Measurements from ENCODE around the gene LCN10.
A peak's percentile ranks its signal among the peaks of the same experiment; 100 is the strongest.
"Not testable (repeated sequence)": the region's sequence is repeated elsewhere in the genome, so short reads cannot be mapped to it uniquely, and the experiment has no call there.

Gene LCN10

DNA sequence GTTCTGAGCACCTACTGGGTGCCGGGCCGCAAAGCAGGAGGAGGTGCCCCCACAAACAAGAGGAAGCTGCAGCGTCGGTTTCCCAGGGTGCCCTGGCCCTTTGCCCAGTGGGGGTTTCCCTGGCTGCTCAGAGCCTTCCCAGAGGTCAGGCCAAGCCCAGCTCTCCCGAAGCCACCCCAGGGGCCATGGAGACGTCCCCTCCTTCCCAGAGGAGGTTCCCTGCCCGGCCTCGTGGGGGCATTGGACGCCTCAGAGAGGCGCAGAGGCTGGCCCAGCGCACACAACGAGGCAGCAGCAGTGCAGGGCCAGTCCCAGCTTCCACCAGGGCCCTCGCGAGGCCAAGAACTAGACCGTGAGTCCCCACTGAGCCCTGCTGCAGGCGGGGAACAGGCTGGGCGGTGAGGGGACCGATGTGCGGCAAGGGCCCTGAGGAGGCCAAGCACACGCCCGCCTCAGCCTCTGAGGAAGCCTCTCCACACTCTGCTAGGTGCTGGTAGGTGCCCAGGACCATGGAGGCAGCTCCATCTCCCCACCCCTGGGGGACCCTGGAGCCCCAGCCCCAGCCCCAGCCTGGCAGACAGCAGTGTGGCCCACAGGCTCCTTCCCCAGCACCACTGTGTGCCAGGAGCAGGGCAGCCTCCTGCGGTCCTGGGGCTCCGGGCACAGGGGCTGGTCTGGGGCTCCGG, 23.4 kb downstream of the LCN10 start:
- no peak for DNase-seq

DNA sequence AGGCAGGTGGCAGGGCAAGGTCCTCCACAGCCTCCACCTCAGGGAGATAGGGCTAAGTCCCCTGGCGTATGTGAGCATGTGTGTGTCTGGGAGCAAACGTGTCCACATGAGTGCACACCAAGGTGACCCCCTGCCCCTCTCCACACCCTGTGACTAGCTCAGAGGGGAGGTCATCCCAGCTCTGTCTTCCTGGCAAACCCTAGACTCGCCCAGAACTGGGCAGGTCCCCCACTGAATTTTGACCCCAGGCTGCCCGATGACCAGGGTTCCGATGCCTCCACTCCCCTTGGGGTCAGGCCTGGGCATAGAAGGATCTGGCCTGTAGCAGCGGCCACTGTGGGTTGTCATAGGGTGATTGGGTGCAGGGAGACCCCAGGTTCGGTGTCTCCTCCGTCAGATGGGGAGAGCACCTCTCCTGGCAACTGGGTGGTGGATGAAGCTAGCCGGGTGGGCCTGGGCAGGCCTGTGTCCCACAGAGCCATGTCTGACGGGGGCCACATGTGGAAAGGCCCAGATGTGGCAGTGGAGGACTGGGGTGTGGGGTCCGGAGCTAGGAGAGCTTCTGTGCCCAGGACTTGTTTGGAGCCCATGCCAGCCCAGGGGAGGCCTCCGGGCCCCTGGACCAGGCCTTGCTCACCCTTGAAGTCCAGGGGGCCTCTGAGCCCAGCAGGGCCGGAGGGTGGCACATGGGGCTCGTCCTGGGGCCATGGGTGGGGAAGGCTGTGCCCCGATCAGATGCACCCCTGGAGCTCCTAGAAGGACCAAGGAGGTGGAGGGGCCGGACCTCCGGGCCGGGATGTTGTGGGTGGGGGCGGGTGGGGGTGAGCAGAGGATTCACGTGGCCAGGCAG, 24.2 kb downstream of the LCN10 start:
- DNase-seq = no peak

DNA sequence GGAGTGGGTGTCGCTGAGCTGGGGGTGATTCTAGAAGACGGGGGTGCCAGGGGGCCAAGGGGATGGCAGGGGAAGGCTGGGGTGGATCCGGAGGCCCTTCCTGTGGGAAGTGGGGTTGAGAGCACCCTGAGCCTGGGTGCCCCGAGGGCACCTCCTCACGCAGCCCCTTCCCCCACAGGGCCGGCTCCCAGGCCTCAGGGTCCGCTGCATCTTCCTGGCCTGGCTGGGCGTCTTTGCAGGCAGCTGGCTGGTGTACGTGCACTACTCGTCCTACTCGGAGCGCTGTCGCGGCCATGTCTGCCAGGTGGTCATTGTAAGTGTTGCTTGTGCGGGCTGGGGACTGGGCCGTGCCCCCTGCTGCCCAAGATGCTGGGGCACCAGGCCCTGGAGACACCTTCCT, 25.3 kb downstream of the LCN10 start:
- no peak for DNase-seq

- DNase-seq = no peak
Measured at GRCh38 chr9:136714893-136715274, 27.9 kb downstream of the LCN10 start.

GRCh38 chr9:136714096-136714892, 28.4 kb downstream of the LCN10 start:
- DNase-seq = no peak

- no peak for DNase-seq
Measured at GRCh38 chr9:136713550-136713949, 29.2 kb downstream of the LCN10 start.

- no peak for DNase-seq
Measured at GRCh38 chr9:136712690-136713544, 29.8 kb downstream of the LCN10 start.

GRCh38 chr9:136711751-136712689, 30.7 kb downstream of the LCN10 start, which contains the start of gene DIPK1B:
Gene DIPK1B (plus strand): TSS chr9:136712572. CDS start chr9:136712666, 94 bp downstream.
- no peak for DNase-seq

DNA sequence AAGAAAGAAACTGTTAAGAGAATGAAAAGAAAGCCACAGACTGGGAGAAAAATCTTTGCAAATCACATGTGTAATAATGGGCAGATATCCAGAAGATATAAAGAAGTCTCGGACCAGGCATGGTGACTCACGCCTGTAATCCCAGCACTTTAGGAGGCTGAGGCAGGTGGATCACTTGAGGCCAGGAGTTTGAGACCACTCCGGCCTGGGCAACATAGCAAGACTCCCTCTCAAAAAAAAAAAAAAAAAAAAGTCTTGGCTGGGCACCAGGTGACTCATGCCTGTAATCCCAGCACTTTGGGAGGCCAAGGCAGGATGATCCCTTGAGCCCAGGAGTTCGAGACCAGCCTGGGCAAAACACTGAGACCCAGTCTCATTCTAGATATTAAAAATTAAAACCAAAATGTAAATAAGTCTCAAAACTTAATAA, 31.5 kb downstream of the LCN10 start:
- not testable (repeated sequence) for DNase-seq

DNA sequence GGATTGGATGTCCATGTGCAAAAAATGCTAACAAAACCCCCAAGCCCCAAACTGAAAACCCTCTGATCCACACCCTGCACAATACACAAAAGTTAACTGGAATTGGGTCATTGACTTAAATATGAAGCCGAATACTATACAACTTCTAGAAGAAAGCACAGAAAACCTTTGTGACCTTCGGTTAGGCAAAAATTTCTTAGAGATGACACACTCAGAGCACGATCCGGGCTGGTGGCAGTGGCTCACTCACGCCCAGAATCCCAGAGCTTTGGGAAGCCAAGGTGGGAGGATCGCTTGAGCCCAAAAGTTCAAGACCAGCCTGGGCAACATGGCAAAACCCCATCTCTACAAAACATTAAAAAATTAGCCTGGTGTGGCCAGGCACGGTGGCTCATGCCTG, 32.2 kb downstream of the LCN10 start:
- DNase-seq = no peak

- no peak for DNase-seq
Measured at GRCh38 chr9:136709454-136710109, 33.2 kb downstream of the LCN10 start.

DNA sequence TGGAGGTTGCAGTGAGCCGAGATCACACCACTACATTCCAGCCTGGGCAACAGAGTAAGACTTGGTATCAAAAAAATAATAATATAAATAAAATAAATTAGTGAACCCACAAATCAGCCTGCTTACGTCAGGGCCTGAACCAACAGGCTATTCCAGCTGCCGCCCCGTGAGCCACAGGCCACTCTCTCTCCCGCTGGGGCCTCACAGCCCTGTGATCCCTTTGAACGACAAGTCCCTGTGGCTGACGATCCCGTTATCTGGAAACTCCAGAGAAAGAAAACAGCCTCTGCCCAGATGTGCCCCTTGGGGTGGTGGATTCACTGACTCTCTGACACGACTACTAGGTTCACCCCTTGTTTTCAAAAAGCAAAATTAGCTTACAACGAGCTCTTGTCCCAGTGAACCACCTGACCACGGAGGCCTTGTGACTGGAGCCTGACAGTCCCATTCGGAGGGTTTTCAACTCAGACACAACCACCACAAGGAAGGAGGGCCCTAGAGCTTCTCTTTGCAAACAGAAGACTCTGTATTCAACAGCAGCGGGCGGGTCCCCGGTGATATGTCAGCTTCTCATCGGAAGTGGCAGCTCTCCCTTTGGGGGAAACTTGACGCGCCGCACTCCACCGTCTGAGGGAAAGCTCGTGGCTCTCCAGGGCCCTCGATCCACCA, 34.8 kb downstream of the LCN10 start:
- DNase-seq = no peak

DNA sequence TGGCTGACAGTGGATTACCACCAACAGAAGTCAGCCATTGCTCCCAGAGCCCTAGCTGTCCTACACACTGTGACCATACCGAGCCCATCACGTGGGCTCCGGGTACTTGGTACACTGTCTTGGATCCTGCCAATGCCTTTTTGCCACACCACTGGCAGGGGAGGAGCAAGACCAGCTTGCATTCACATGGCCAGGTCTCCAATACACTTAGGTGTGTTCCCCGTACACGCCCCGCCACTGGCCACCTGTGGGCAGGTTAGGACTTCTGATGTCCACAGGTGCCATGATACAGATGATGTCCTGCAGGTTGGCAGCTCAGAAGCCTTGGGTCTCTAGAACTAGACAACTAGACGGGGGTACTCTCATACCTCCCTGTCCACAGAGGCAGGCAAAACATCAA, 35.7 kb downstream of the LCN10 start:
- no peak for DNase-seq

GRCh38 chr9:136705564-136705963, 37.2 kb downstream of the LCN10 start:
- no peak for DNase-seq

DNA sequence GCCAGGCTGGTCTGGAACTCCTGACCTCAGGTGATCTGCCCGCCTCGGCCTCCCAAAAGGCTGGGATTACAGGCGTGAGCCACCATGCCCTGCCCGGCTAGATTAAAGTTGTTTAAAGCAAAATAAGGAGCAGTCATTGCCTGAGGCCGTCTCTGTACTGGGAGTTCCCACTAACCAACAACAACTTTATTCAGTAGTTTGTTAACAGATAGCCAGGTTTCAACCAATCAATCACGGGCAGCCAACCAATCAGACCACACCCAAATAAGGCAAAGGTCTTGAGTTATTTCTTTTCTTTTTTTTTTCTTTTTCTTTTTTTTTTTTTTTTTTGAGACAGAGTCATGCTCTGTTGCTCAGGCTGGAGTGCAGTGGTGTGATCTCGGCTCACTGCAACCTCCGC, 38.0 kb downstream of the LCN10 start:
- not testable (repeated sequence) for DNase-seq

DNA sequence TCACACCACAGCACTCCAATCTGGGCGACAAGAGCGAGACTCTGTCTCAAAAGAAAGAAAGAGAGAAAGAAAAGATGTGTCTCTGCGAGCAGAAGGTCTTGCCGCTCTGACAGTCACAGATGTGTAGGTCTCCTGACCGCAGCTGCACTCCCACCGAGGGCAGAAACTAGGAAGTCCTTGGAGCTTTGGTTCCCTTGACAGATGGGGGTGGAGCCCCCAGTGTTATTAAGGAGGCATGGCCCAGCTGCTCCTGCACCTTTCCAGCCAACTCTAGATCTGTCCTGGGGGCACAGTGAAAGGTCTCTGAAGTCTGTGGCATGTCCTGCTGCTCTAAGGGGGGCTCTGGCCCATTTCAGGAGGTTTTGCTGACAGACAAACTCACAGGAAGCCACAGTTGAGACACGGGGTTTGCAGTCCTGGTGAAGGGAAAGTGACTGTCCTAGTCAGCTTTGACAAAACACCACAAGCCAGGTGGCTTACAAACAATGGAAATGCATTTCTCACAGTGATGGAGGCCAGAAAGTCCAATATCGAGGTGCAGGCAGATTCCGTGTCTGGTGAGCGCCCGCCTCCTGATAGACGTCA, 39.4 kb downstream of the LCN10 start:
- no peak for DNase-seq

DNA sequence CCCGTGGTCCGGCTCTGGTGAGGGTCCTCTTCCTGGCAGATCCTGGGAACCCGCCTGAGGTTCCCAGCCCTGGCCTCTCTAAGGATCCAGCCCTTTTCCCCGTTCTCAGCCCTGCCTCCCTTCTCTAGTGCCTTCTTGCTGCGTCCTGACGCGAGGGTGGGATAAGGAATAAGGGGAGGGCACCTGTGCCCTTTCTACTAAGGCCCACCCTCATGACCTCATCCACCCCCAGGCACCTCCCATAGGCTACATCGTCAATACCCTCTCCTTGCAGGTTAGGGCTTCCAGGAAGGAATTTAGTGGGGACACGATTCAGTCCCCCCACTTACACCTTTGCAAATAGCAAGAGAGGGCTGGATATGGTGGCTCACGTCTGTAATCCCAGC, 41.1 kb downstream of the LCN10 start:
- no peak for DNase-seq

DNA sequence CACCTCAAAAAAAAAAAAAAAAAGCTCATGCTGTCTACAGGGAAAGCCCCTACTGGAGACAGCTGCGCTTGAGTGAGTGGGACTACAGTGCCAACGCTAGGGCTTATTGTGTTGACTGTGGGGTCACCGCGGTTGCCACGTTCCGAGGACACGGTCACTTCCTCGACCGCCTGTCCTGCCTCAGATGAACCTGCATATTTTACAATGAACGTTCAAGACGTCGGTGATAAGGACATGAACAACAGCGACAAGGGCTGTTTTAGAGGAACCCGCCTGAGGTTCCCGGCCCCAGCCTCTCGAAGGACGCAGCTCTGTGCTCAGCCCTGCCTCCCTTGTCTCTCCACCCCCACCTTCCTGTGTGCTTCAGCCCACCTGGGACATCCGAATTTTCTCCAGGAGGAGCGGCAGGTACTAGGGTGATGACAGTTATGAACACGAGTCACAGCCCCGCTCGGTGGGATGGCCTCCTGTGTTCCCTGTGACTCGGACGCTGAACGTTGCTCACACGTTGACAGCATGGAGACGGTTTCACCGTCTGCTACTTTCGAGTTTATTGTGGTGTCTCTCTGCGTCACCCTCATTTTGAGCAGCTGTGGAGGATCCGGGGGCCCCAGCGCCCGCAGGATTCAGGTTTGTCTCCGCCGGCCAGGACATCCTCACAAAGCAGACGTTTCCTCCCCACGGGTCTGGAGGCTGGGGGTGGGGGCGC, 41.6 kb downstream of the LCN10 start:
- DNase-seq = peak in 3 of 5 donors; percentile 27 to 79 (median 32)

- no peak for DNase-seq
Measured at GRCh38 chr9:136700304-136700703, 42.4 kb downstream of the LCN10 start.

Data from T-helper 1 cell (primary cell).